CD4-positive, alpha-beta T cell (primary cell): ENCODE data around the gene PGAP3. TPM values are rescaled to one million over a fixed set of nuclear protein-coding genes. Genes with fewer than 3 reads are reported as not detected.

Experiments used
- ATAC-seq: fragments of 200-7000 bp; cut with Tn5 transposase; one replicate; pipeline ENCODE4 v1.10.0; 2022; ENCODE audit warnings: mild to moderate bottlenecking; ENCODE audit not compliant: poor library complexity
- CTCF ChIA-PET: fragments of 350-600 bp; sonication (Branson Sonifier 250); formaldehyde crosslinking; loops from one replicate; lab custom pipeline; 2021; ENCODE audit warnings: antibody characterized with exemption, inconsistent platforms; lab: Charles Lee
- POLR2A ChIA-PET: fragments of 350-600 bp; sonication (Branson Sonifier 250); formaldehyde crosslinking; loops from one replicate; lab custom pipeline; 2021; ENCODE audit warnings: antibody characterized with exemption, inconsistent platforms; lab: Charles Lee
- DNase-seq, 14 experiments: peaks; one replicate each; pipeline ENCODE4 v3.0.0-alpha.2; 2013 to 2020; ENCODE audit warnings: mixed read lengths in 2 of 14
- H3K27ac ChIP-seq, 2 donors: one replicate each; pipeline versions ENCODE4 v1.5.1 to v1.7.0; 2013; ENCODE audit warnings: low read length in 2 of 2, low read depth in 1 of 2, mild to moderate bottlenecking in 1 of 2
- H3K27me3 ChIP-seq, 2 experiments: 1 replicate in 1 of 2; 2 replicates in 1 of 2; pipeline versions ENCODE4 v1.6.1 to v1.7.0; 2013; ENCODE audit warnings: low read length in 2 of 2, control low read depth in 1 of 2, mild to moderate bottlenecking in 1 of 2, moderate library complexity in 1 of 2; ENCODE audit not compliant: insufficient read depth in 2 of 2, control insufficient read depth in 1 of 2
- H3K36me3 ChIP-seq: one replicate; pipeline ENCODE4 v1.6.1; 2013; ENCODE audit warnings: low read length, control low read depth; ENCODE audit not compliant: insufficient read depth
- H3K4me1 ChIP-seq: one replicate; pipeline ENCODE4 v1.6.1; 2013; ENCODE audit warnings: low read length, control low read depth; ENCODE audit not compliant: insufficient read depth
- H3K4me3 ChIP-seq: one replicate; pipeline ENCODE4 v1.5.1; 2013; ENCODE audit warnings: mild to moderate bottlenecking, low read length, moderate library complexity
- H3K9me3 ChIP-seq, 2 experiments: 1 replicate in 1 of 2; 2 replicates in 1 of 2; pipeline versions ENCODE4 v1.6.1 to v1.7.0; 2013; ENCODE audit warnings: low read length in 2 of 2, mild to moderate bottlenecking in 2 of 2, control low read depth in 1 of 2, moderate library complexity in 1 of 2; ENCODE audit not compliant: control insufficient read depth in 1 of 2, insufficient read depth in 1 of 2
- H3K27ac Mint-ChIP-seq: one replicate; pipeline ENCODE4 v1.8.0; 2020; ENCODE audit warnings: mixed read lengths
- H3K27me3 Mint-ChIP-seq: one replicate; pipeline ENCODE4 v1.8.0; 2021; ENCODE audit warnings: mixed read lengths
- H3K36me3 Mint-ChIP-seq: one replicate; pipeline ENCODE4 v1.8.0; 2021; ENCODE audit warnings: low read depth, mixed read lengths
- H3K4me1 Mint-ChIP-seq: one replicate; pipeline ENCODE4 v1.8.0; 2021; ENCODE audit warnings: low read depth, mixed read lengths
- H3K4me3 Mint-ChIP-seq: one replicate; pipeline ENCODE4 v1.8.0; 2020; ENCODE audit warnings: mild to moderate bottlenecking, mixed read lengths
- H3K9me3 Mint-ChIP-seq: one replicate; pipeline ENCODE4 v1.8.0; 2020; ENCODE audit warnings: mixed read lengths
- intact Hi-C, 2 experiments: fragments of 100-400 bp; cut with DNase I in 1 of 2; cut with micrococcal nuclease in 1 of 2; formaldehyde crosslinking; loops; one replicate each; pipeline versions ENCODE4 v1.15.1 to v1.9.0; 2023 to 2025; cut with DNase I, micrococcal nuclease
- total RNA-seq, 174 experiments: library from RNA in 2 of 174; stranded (reverse) in 2 of 174; gene quantifications; one replicate each; pipeline ENCODE4 v1.2.3 and lab custom pipeline; 2021 to 2026
- TF ChIP-seq, protein P1 (sequence below): fragments of 200-600 bp; IDR thresholded peaks from one replicate; pipeline ENCODE4 v1.8.0; 2022; ENCODE audit warnings: antibody characterized with exemption, mild to moderate bottlenecking

PGAP3 gene
- total RNA-seq, 2 experiments from 2014 or later, result 26.1 to 30.7 TPM

DNA sequence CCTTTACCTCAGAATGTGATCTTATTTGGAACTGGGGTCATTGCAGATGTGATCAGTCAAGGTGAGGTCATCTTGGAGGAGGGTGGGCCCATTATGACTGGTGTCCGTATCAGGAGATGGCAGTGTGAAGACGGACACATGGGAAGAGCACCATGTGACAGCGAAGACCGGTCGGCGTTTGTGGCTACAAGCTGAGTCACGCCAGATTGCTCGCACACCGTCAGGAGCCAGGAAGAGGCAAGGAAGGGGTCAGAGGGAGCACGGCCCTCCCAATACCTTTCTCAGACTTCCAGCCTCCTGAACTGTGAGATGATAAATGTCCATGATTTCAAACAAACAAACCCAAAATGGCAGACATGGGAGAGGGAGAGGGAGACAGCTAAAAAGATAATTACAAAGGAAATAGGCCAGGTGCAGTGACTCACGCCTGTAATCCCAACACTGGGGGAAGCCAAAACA lies 37.7 kb downstream of the PGAP3 start:
- H3K9me3 ChIP-seq, result no peaks in the 10 kb centered on the region
- no peaks in the 10 kb centered on the region for H3K27me3 ChIP-seq
- ATAC-seq, result no peak
- H3K4me3 ChIP-seq, result no peak overlapping the region
- Mint-ChIP-seq H3K27ac (peak overlapping the region; percentile 53), H3K4me3 (no peak overlapping the region), H3K9me3 (no peaks in the 10 kb centered on the region), H3K4me1 (peaks cover 51% of the 10 kb centered on the region), H3K27me3 (no peaks in the 10 kb centered on the region), H3K36me3 (peaks cover 33% of the 10 kb centered on the region)
- intact Hi-C loops, result no loop called here
- CTCF ChIA-PET, result interaction anchor here (0.7 to 2.4 kb wide), 3 partner anchors 15 to 103 kb away, joined by 3 to 13 read pairs (median 3); no protein-coding TSS in a partner anchor
- POLR2A ChIA-PET, result no interaction called here
- no peak overlapping the region for H3K27ac ChIP-seq
- DNase-seq, result no peak
- H3K36me3 ChIP-seq, result peaks cover 24% of the 10 kb centered on the region
- TF ChIP-seq, protein P1, sequence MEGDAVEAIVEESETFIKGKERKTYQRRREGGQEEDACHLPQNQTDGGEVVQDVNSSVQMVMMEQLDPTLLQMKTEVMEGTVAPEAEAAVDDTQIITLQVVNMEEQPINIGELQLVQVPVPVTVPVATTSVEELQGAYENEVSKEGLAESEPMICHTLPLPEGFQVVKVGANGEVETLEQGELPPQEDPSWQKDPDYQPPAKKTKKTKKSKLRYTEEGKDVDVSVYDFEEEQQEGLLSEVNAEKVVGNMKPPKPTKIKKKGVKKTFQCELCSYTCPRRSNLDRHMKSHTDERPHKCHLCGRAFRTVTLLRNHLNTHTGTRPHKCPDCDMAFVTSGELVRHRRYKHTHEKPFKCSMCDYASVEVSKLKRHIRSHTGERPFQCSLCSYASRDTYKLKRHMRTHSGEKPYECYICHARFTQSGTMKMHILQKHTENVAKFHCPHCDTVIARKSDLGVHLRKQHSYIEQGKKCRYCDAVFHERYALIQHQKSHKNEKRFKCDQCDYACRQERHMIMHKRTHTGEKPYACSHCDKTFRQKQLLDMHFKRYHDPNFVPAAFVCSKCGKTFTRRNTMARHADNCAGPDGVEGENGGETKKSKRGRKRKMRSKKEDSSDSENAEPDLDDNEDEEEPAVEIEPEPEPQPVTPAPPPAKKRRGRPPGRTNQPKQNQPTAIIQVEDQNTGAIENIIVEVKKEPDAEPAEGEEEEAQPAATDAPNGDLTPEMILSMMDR, result no peak
- peaks cover 30% of the 10 kb centered on the region for H3K4me1 ChIP-seq

DNA sequence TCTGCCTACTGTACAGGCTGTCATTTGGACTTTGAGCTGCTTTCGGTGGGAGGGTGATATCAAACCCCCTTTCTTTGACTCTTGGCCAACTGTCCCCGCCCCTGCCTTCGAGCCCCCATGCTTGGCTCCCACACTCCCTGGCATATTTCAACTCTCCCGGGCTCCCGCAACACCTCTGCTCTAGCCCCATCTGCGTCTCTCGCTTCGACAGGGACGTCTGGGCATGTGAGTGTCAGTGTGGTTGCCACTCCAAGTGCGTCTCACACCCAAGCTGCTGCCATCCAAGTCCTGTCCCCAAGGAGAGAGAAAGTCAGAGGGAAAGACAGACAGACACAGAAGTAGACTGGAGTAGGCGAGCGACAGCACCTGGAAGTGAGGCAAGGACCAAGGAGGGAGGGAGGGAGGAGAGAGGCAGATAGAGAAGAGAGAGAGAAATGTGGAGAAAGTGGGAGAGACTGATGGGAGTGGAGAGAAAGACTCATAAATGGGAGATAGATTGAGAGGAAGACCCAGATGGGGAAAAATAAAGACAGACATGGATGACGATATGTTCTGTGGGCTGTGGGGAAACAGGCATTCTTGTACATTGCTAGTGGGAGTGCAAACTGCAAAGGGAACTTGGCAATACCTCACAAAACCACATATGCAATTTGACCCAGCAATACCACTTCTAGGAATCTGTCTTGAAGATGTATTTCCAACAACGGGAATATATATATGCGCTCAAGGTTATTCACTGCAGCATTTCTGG lies 39.1 kb downstream of the PGAP3 start:
- DNase-seq (no peak), ATAC-seq (no peak)
- H3K4me1 ChIP-seq, result peaks cover 34% of the 10 kb centered on the region
- TF ChIP-seq, protein P1, result no peak
- no peaks in the 10 kb centered on the region for H3K9me3 ChIP-seq
- Mint-ChIP-seq H3K27me3 (no peaks in the 10 kb centered on the region), H3K9me3 (no peaks in the 10 kb centered on the region), H3K4me3 (no peak overlapping the region), H3K27ac (peak overlapping the region; percentile 51), H3K36me3 (peaks cover 27% of the 10 kb centered on the region), H3K4me1 (peaks cover 48% of the 10 kb centered on the region)
- H3K36me3 ChIP-seq, result peaks cover 17% of the 10 kb centered on the region
- intact Hi-C loops, result no loop called here
- ChIA-PET POLR2A (interaction anchor here (0.6 to 1.2 kb wide), 3 partner anchors 20 to 464 kb away, joined by 3 to 4 read pairs (median 3); no protein-coding TSS in a partner anchor), CTCF (no interaction called here)
- no peaks in the 10 kb centered on the region for H3K27me3 ChIP-seq
- H3K4me3 ChIP-seq, result no peak overlapping the region
- no peak overlapping the region for H3K27ac ChIP-seq

DNA sequence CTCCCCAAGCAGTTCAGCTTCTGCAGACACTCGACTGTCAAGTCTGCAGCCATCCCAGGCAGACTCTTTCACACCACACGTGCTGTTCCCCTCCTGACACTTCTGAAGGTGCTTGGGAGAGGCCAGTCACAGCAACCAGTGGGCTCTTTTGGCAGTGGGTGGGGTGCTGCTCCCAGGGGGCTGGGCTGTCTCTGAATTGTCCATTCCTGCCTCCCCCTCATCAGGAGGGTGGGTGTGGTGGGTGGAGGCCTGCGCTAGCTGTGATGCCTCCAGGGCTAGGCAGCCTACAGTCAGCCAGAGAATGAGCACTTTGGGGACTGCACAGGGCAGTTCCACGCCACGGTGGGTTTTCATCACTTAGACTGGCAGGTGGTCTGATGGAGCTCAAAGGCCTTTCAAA lies 40.6 kb downstream of the PGAP3 start:
- no peak overlapping the region for H3K4me3 Mint-ChIP-seq
- H3K4me1 Mint-ChIP-seq, result peaks cover 53% of the 10 kb centered on the region
- intact Hi-C loops, result no loop called here
- H3K4me3 ChIP-seq, result no peak overlapping the region
- H3K9me3 ChIP-seq, result no peaks in the 10 kb centered on the region
- ChIA-PET POLR2A (interaction anchor here (1.2 kb wide), 1 partner anchor 21 kb away, joined by 3 read pairs; no protein-coding TSS in a partner anchor), CTCF (interaction anchor here (4.1 kb wide), 1 partner anchor 24 kb away, joined by 20 read pairs; no protein-coding TSS in a partner anchor)
- H3K9me3 Mint-ChIP-seq, result no peaks in the 10 kb centered on the region
- no peaks in the 10 kb centered on the region for H3K27me3 Mint-ChIP-seq
- H3K4me1 ChIP-seq, result peaks cover 39% of the 10 kb centered on the region
- no peak for ATAC-seq
- peaks cover 22% of the 10 kb centered on the region for H3K36me3 Mint-ChIP-seq
- no peaks in the 10 kb centered on the region for H3K27me3 ChIP-seq
- no peak overlapping the region for H3K27ac ChIP-seq
- peaks cover 14% of the 10 kb centered on the region for H3K36me3 ChIP-seq
- no peak overlapping the region for H3K27ac Mint-ChIP-seq
- TF ChIP-seq, protein P1, result no peak
- no peak for DNase-seq
